AG09309 (cell line): Measurements from ENCODE around the gene UBD.

Experiments
- DNase-seq: peaks from one replicate; pipeline ENCODE4 v3.0.0-alpha.2; 2010; ENCODE audit warnings: low read depth
- H3K4me3 ChIP-seq: 2 replicates; pipeline ENCODE4 v1.5.1; 2011; ENCODE audit warnings: mild to moderate bottlenecking, low read depth, low read length, moderate library complexity; ENCODE audit not compliant: control insufficient read depth
- TF ChIP-seq, protein P1 (sequence below): IDR thresholded peaks from 2 replicates; pipeline ENCODE4 v1.5.1; 2011; ENCODE audit warnings: mild to moderate bottlenecking, low read depth, low read length, inconsistent platforms; ENCODE audit not compliant: insufficient read depth, control insufficient read depth; ENCODE audit errors: missing control alignments

The UBD gene

DNA sequence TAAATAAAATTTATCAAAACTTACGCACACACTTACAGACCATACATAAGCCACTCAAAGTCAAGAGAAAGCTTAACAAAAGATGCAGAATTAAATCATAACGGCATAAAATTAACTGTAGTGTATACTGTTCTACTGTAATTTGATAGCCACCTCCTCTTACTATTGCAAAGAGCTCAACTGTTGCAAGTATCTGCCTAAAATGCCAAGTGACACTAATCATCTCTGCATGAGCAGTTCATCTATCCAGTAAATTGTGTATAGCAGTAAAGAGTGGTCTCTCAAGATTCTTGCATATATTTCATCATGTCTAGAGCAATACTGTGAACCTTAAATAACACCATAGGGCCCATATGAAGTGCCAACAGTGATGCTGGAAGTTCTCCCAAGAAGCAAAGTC, 37.7 kb upstream of the UBD start:
- TF ChIP-seq, protein P1, sequence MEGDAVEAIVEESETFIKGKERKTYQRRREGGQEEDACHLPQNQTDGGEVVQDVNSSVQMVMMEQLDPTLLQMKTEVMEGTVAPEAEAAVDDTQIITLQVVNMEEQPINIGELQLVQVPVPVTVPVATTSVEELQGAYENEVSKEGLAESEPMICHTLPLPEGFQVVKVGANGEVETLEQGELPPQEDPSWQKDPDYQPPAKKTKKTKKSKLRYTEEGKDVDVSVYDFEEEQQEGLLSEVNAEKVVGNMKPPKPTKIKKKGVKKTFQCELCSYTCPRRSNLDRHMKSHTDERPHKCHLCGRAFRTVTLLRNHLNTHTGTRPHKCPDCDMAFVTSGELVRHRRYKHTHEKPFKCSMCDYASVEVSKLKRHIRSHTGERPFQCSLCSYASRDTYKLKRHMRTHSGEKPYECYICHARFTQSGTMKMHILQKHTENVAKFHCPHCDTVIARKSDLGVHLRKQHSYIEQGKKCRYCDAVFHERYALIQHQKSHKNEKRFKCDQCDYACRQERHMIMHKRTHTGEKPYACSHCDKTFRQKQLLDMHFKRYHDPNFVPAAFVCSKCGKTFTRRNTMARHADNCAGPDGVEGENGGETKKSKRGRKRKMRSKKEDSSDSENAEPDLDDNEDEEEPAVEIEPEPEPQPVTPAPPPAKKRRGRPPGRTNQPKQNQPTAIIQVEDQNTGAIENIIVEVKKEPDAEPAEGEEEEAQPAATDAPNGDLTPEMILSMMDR, result no peak
- DNase-seq, result no peak

DNA sequence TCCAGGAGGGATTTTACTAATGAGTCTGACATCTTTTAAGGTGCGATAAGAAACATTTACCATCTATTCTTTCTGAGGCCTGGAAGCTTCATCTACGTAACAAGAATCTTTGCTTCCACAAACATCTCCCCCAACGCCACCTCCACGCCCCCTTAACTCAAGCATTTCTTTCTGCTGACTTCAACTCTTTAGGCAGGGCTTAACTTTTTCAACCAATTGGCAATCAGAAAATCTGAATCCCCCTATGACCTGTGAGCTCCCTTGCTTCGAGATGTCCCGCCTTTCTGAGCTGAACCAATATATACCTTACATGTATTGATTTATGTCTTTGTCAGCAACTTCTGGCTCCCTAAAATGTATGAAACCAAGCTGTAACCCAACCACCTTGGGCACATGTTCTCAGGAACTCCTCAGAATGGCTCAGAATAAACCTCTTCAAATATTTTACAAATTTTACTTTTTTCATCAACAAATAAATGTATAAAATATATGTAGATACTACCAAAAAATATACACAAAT, 36.9 kb upstream of the UBD start:
- TF ChIP-seq, protein P1, result no peak
- no peak overlapping the region for H3K4me3 ChIP-seq
- DNase-seq, result no peak

More for the DNA sequence above, 37.7 kb upstream of the UBD start:
- H3K4me3 ChIP-seq, result no peak overlapping the region

GRCh38 chr6:29593199-29593855, 33.8 kb upstream of the UBD start:
- DNase-seq, result no peak
- no peak overlapping the region for H3K4me3 ChIP-seq
- TF ChIP-seq, protein P1, result no peak

- TF ChIP-seq, protein P1, result no peak
- no peak overlapping the region for H3K4me3 ChIP-seq
- DNase-seq, result no peak
Observed at GRCh38 chr6:29591677-29592076, 32.1 kb upstream of the UBD start.

DNA sequence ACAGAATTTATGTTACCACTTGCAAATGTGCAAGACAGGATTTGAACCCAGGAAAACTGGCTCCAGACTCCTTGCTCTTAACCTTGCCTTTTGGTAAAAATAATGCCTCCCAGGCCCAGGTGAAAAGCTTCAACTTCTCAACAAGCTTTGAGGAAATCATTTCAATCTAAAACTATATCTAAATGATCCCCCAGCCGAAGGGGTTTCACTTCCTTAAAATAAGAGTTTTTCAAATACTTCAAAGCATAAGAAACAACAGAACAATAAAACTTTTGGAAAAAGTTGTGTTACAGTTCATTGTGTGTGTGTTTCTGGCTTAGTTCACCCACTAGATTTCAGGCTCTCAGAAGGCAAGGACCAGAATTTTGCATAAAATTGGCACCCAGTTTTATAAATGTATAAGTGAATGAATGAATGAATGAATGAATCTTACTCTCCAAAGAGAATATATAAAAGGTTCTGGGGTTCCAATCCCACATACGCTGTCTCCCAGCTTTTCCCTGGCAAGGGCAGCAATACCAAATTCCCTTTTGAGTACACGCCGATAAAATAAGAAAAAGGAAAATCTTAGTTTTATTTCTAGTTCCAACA, 30.8 kb upstream of the UBD start:
- TF ChIP-seq, protein P1, result no peak
- no peak for DNase-seq
- no peak overlapping the region for H3K4me3 ChIP-seq

- H3K4me3 ChIP-seq, result no peak overlapping the region
- DNase-seq, result no peak
- TF ChIP-seq, protein P1, result peak; percentile 89
Observed at GRCh38 chr6:29589423-29590048, 30.0 kb upstream of the UBD start.
